BLaER1 (cell line): ENCODE measurements around the gene CGB1.
"Not testable (repeated sequence)": the region's sequence is repeated elsewhere in the genome, so short reads cannot be mapped to it uniquely, and the experiment has no call there.

ENCODE experiments used
- H3K27ac ChIP-seq: shearing (Covaris generic); formaldehyde crosslinking; 2 replicates; pipeline ENCODE4 v1.8.1; 2022
- H3K27me3 ChIP-seq: shearing (Covaris generic); formaldehyde crosslinking; 2 replicates; pipeline ENCODE4 v1.8.1; 2022
- H3K36me3 ChIP-seq: shearing (Covaris generic); formaldehyde crosslinking; 2 replicates; pipeline ENCODE4 v1.8.1; 2022
- H3K4me1 ChIP-seq: shearing (Covaris generic); formaldehyde crosslinking; 2 replicates; pipeline ENCODE4 v1.8.1; 2022
- H3K4me2 ChIP-seq: shearing (Covaris generic); formaldehyde crosslinking; 2 replicates; pipeline ENCODE4 v1.8.1; 2022
- H3K4me3 ChIP-seq: shearing (Covaris generic); formaldehyde crosslinking; 2 replicates; pipeline ENCODE4 v1.8.1; 2022
- H3K9ac ChIP-seq: shearing (Covaris generic); formaldehyde crosslinking; 2 replicates; pipeline ENCODE4 v1.8.1; 2022
- H3K9me3 ChIP-seq: shearing (Covaris generic); formaldehyde crosslinking; 2 replicates; pipeline ENCODE4 v1.8.1; 2022
- H4K20me1 ChIP-seq: shearing (Covaris generic); formaldehyde crosslinking; 2 replicates; pipeline ENCODE4 v1.8.1; 2022
- Cebpa-rat ChIP-seq: shearing (Covaris generic); IDR thresholded peaks from 2 replicates; pipeline ENCODE4 v1.8.1; 2022

Gene CGB1

DNA sequence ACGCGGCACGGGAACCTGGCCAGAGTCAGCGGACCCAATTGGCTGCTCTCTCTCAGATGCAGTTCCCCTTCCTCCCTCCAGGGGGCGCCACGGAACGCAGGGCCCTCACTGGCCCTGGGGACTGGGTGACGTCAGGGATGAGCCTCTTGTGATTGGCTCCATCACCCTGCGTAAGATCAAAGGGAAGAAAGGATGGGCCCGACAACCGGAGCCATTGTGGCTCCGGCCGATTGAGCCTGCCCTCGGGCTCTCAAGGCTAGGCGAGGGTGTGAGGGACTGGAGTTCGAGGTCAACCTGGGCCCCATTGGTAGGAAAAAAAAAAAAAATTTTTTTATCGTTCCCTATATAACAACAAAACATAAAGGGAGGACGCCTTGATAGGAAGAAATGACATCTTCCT, at the start of gene CGB1:
TSS of gene CGB1 (minus strand) at position 81 of the 400 bp plus-strand sequence. CDS start 184 bp downstream, outside the sequence.
- not testable (repeated sequence) for H3K27ac ChIP-seq, H3K9me3 ChIP-seq, H3K27me3 ChIP-seq, H3K9ac ChIP-seq, H3K4me3 ChIP-seq, H3K4me2 ChIP-seq, H4K20me1 ChIP-seq, H3K36me3 ChIP-seq
- H3K4me1 ChIP-seq: 0 out of 2 replicates have a peak, but pooled peaks cover 11% of the 10 kb centered on the region

GRCh38 chr19:49086296-49086695, 49.6 kb upstream of the CGB1 start:
- peaks cover 52% of the 10 kb centered on the region for H3K36me3 ChIP-seq
- H3K9me3 ChIP-seq: no peaks in the 10 kb centered on the region
- peak overlapping the region; percentile 97 for H3K4me3 ChIP-seq
- peaks cover 36% of the 10 kb centered on the region for H3K4me1 ChIP-seq
- peak overlapping the region; percentile 97 for H3K27ac ChIP-seq
- peak overlapping the region; percentile 98 for H3K9ac ChIP-seq
- H3K4me2 ChIP-seq: peak overlapping the region; percentile 100
- H4K20me1 ChIP-seq: peaks cover 59% of the 10 kb centered on the region
- no peak for TF ChIP-seq Cebpa-rat
- no peaks in the 10 kb centered on the region for H3K27me3 ChIP-seq

DNA sequence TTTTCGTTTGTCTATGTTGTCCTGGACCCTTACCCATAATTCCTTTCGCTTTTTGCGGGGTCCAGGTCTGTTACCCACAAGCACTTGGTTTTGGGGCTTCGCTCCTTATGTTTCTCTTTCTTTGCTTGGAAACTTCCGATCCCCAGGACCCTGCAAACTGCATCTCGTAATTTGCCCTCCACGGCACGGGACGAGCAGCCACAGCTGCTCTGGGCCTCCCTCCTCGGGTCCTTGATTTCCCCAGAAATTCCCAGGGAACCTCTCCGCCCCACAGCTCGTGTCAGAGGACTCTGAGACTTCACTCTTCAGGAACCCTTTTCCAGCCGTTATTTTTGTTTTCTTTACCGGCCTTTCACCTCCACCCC, 49.2 kb upstream of the CGB1 start:
- H3K9me3 ChIP-seq: no peaks in the 10 kb centered on the region
- H3K4me3 ChIP-seq: peak overlapping the region; percentile 97
- TF ChIP-seq Cebpa-rat: no peak
- H3K9ac ChIP-seq: peak overlapping the region; percentile 98
- peaks cover 36% of the 10 kb centered on the region for H3K4me1 ChIP-seq
- peak overlapping the region; percentile 100 for H3K4me2 ChIP-seq
- no peaks in the 10 kb centered on the region for H3K27me3 ChIP-seq
- H3K36me3 ChIP-seq: peaks cover 47% of the 10 kb centered on the region
- peaks cover 55% of the 10 kb centered on the region for H4K20me1 ChIP-seq
- peak overlapping the region; percentile 97 for H3K27ac ChIP-seq

GRCh38 chr19:49085020-49085867, 48.5 kb upstream of the CGB1 start, which contains the start of gene SNRNP70:
Gene SNRNP70, plus strand, starts transcription at chr19:49085451. Its CDS starts 964 bp downstream, at chr19:49086415.
- Histone ChIP-seq H3K27me3 (no peaks in the 10 kb centered on the region), H3K36me3 (peaks cover 41% of the 10 kb centered on the region), H4K20me1 (peaks cover 49% of the 10 kb centered on the region), H3K9me3 (no peaks in the 10 kb centered on the region), H3K4me2 (peak within 1 kb of the TSS; percentile 100), H3K4me3 (peak within 1 kb of the TSS; percentile 97), H3K9ac (peak within 1 kb of the TSS; percentile 98), H3K27ac (peak within 1 kb of the TSS; percentile 97), H3K4me1 (peaks cover 36% of the 10 kb centered on the region)
- TF ChIP-seq Cebpa-rat: no peak

GRCh38 chr19:49084206-49085019, 47.7 kb upstream of the CGB1 start:
- H3K4me2 ChIP-seq: peak overlapping the region; percentile 69

GRCh38 chr19:49081273-49081672, 44.6 kb upstream of the CGB1 start:
- Histone ChIP-seq H3K9me3 (no peaks in the 10 kb centered on the region), H3K4me1 (peaks cover 8% of the 10 kb centered on the region), H3K4me2 (no peak overlapping the region), H4K20me1 (peaks cover 9% of the 10 kb centered on the region), H3K4me3 (no peak overlapping the region), H3K27me3 (no peaks in the 10 kb centered on the region), H3K9ac (no peak overlapping the region), H3K36me3 (peaks cover 1% of the 10 kb centered on the region; the same call in 1 of the 2 replicates), H3K27ac (no peak overlapping the region)
- TF ChIP-seq Cebpa-rat: no peak

More at GRCh38 chr19:49084206-49085019, 47.7 kb upstream of the CGB1 start:
- Histone ChIP-seq H3K9ac (peak overlapping the region; percentile 41; the same call in 1 of the 2 replicates), H3K4me1 (peaks cover 36% of the 10 kb centered on the region), H3K36me3 (peaks cover 33% of the 10 kb centered on the region), H3K27me3 (no peaks in the 10 kb centered on the region), H3K27ac (peak overlapping the region; percentile 97), H3K4me3 (peak overlapping the region; percentile 97), H3K9me3 (no peaks in the 10 kb centered on the region), H4K20me1 (peaks cover 40% of the 10 kb centered on the region)
- no peak for TF ChIP-seq Cebpa-rat

DNA sequence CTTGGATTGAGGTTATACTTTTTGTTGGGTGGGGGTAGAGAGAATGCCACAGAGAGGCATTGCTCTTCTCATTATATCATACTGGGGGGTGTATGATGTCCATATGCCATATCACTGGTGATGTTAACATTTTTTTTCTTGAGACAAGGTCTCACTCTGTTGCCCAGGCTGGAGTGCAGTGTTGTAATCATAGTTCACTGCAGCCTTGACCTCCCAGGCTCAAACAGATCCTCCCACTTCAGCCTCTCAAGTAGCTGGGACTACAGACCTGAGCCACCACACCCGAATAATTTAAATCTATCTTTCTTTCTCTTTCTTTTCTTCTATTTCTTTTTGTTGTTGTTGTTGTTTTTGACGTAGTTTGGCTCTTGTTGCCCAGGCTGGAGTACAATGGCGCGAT, 43.7 kb upstream of the CGB1 start:
- TF ChIP-seq Cebpa-rat: no peak
- Histone ChIP-seq H3K36me3 (no peaks in the 10 kb centered on the region), H4K20me1 (peaks cover under 1% of the 10 kb centered on the region; the same call in 1 of the 2 replicates), H3K4me1 (peaks cover 6% of the 10 kb centered on the region), H3K4me3 (no peak overlapping the region), H3K27ac (no peak overlapping the region), H3K9me3 (no peaks in the 10 kb centered on the region), H3K9ac (no peak overlapping the region), H3K27me3 (no peaks in the 10 kb centered on the region), H3K4me2 (no peak overlapping the region)

GRCh38 chr19:49074869-49075268, 38.2 kb upstream of the CGB1 start:
- not testable (repeated sequence) for H3K4me3 ChIP-seq, H3K9ac ChIP-seq, H3K9me3 ChIP-seq, H3K36me3 ChIP-seq, H3K27me3 ChIP-seq, H4K20me1 ChIP-seq, H3K4me2 ChIP-seq, H3K27ac ChIP-seq, H3K4me1 ChIP-seq

- Histone ChIP-seq H3K36me3 (no peaks in the 10 kb centered on the region), H3K27ac (no peak overlapping the region), H3K4me2 (peak overlapping the region; percentile 17; the same call in 1 of the 2 replicates), H3K9me3 (no peaks in the 10 kb centered on the region; the same call in 1 of the 2 replicates), H4K20me1 (no peaks in the 10 kb centered on the region), H3K4me1 (peaks cover 6% of the 10 kb centered on the region; the same call in 1 of the 2 replicates), H3K27me3 (peaks cover 9% of the 10 kb centered on the region; the same call in 1 of the 2 replicates), H3K9ac (no peak overlapping the region), H3K4me3 (no peak overlapping the region)
- TF ChIP-seq Cebpa-rat: no peak
Observed at GRCh38 chr19:49073514-49074378, 37.1 kb upstream of the CGB1 start.
